ENCODE measurements around the gene ZNF646.

GRCh38 chr16:31120129-31120528 is 45.9 kb downstream of the ZNF646 start:
- no peak for TF ChIP-seq EP300 (conservative IDR thresholded peaks at IDR 0.05; ENCODE audit: poor library complexity, severe bottlenecking)
- TF ChIP-seq CTCF (IDR thresholded peaks at IDR 0.05; ENCODE audit: poor library complexity, severe bottlenecking) = no peak
- TF ChIP-seq EZH2 (IDR thresholded peaks at IDR 0.05; ENCODE audit: borderline replicate concordance, insufficient read depth, low read length, poor library complexity, severe bottlenecking) = no peak
- TF ChIP-seq RAD21 (conservative IDR thresholded peaks at IDR 0.05) = no peak
- TF ChIP-seq MXI1 (conservative IDR thresholded peaks at IDR 0.05; ENCODE audit: poor library complexity, severe bottlenecking) = no peak
- TF ChIP-seq REST (IDR thresholded peaks at IDR 0.05; ENCODE audit: borderline replicate concordance) = no peak
